DOHH2 (cell line): ENCODE results near the gene CHD6.

Experiments used
- EZH2phosphoT487 ChIP-seq: fragments of 200-600 bp; sonication (generic); IDR thresholded peaks from 2 replicates; pipeline ENCODE4 v1.6.1; 2017; ENCODE audit warnings: borderline replicate concordance, mild to moderate bottlenecking, antibody characterized with exemption, low read length, moderate library complexity, mixed read lengths
- TF ChIP-seq, protein P1 (sequence below): fragments of 200-600 bp; sonication (generic); IDR thresholded peaks from one replicate; pipeline ENCODE4 v1.5.1; 2014; ENCODE audit warnings: antibody characterized with exemption, mild to moderate bottlenecking, low read depth, low read length; ENCODE audit not compliant: poor library complexity, severe bottlenecking

DNA sequence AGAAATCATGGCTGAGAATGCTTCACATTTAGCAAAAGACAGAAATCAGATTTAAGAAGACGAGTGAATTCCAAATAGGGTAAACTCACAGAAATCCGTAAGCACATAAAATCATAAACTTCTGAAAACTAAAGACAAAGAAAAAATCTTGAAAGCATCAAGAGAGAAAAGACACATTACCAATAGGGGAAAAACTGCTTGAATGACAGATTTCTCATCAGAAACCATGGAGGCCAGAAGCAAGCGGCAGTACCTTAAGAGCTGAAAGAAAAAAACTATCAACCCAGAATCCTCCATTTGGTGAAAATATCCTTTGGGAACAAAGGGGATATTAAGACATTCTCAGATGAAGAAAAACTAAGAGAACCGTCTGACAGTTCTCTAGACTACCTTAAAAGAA is 185.0 kb downstream of the CHD6 start:
- TF ChIP-seq, protein P1, sequence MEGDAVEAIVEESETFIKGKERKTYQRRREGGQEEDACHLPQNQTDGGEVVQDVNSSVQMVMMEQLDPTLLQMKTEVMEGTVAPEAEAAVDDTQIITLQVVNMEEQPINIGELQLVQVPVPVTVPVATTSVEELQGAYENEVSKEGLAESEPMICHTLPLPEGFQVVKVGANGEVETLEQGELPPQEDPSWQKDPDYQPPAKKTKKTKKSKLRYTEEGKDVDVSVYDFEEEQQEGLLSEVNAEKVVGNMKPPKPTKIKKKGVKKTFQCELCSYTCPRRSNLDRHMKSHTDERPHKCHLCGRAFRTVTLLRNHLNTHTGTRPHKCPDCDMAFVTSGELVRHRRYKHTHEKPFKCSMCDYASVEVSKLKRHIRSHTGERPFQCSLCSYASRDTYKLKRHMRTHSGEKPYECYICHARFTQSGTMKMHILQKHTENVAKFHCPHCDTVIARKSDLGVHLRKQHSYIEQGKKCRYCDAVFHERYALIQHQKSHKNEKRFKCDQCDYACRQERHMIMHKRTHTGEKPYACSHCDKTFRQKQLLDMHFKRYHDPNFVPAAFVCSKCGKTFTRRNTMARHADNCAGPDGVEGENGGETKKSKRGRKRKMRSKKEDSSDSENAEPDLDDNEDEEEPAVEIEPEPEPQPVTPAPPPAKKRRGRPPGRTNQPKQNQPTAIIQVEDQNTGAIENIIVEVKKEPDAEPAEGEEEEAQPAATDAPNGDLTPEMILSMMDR: no peak
- TF ChIP-seq EZH2phosphoT487: no peak
